HG02943 (cell line): ENCODE measurements around the gene MAPK10.
"Not testable (repeated sequence)": the region's sequence is repeated elsewhere in the genome, so short reads cannot be mapped to it uniquely, and the experiment has no call there.

Source experiments
- ATAC-seq: cut with Tn5 transposase; IDR thresholded peaks from one replicate; pipeline ENCODE4 v1.9.1; 2021; ENCODE audit warnings: mild to moderate bottlenecking, low read depth, moderate library complexity; ENCODE audit not compliant: unreplicated experiment

Gene MAPK10

GRCh38 chr4:86004030-86004429 is 355.8 kb downstream of the MAPK10 start:
- no peak for ATAC-seq

GRCh38 chr4:86001591-86001990 is 358.3 kb downstream of the MAPK10 start:
- no peak for ATAC-seq

GRCh38 chr4:85995361-85995760 is 364.5 kb downstream of the MAPK10 start:
- ATAC-seq, result no peak

DNA sequence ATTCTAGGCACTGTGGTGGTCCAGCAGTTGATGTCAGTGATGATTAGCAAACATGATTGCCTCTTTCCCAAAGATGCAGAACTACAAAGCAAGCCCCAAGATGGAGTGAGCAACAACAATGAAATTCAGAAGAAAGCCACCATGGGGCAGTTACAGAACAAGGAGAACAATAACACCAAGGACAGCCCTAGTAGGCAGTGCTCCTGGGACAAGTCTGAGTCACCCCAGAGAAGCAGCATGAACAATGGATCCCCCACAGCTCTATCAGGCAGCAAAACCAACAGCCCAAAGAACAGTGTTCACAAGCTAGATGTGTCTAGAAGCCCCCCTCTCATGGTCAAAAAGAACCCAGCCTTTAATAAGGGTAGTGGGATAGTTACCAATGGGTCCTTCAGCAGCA is 365.3 kb downstream of the MAPK10 start:
- no peak for ATAC-seq

DNA sequence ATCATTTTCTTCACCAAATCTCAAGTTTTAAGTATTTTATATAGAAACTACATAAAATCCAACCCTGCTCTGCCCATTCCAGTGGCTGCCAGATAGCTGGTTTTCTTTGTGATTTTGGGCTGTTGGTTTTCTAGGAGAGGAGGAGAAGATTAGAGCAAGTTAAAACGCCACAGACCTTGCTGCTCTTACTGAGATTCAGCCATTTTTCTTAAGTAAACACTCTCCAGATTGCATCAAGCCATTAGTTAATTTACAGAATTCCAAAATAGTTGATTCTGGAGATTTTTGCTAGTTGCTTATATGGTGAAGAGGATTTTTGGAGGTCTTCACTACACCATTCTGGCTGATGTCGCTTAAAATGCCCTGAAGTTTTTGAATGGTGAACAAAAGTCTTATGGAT is 366.2 kb downstream of the MAPK10 start:
- ATAC-seq, result no peak

GRCh38 chr4:85986266-85986665 is 373.6 kb downstream of the MAPK10 start:
- no peak for ATAC-seq

- peak; percentile 99 for ATAC-seq
Observed at GRCh38 chr4:85979276-85979675, 380.6 kb downstream of the MAPK10 start.

DNA sequence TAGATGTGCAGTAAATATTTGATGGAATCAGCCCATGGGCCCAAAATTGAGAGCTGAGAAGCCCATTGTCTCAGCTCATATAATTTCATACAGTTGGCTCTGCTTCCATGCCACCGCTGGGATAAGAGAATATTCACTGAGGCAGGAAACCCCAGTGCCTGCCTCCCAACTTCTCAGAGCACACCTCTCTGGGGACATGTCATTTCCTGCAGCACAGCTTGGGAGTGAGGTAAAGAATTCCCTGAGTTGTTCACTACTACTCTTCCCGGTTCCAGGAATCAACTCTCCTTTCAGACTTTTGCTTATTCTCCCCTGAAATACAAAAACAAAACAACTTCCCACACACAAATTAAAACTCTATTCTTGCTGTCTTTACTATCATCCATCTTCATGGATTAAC is 389.3 kb downstream of the MAPK10 start:
- no peak for ATAC-seq

GRCh38 chr4:85968945-85969819 is 390.7 kb downstream of the MAPK10 start:
- ATAC-seq, result peak; percentile 65

DNA sequence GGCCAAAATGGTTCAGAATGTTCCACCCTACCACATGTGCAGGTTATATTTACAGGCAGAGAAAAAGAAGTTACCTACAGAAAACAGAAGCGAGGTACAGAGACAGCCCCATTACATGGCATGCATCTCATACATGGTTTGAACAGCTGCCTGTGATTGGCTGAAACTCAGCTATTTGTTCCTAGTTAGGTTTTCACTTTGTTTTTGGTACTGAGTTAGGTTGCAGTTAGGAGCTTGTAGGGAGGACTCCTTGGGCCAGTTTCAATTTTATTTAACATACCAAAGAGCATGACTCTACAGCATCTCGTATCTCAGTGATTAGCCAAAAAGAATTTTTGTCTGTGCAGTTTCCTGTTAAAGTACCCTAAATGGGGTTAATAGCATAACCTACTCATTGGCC is 392.0 kb downstream of the MAPK10 start:
- ATAC-seq, result no peak

DNA sequence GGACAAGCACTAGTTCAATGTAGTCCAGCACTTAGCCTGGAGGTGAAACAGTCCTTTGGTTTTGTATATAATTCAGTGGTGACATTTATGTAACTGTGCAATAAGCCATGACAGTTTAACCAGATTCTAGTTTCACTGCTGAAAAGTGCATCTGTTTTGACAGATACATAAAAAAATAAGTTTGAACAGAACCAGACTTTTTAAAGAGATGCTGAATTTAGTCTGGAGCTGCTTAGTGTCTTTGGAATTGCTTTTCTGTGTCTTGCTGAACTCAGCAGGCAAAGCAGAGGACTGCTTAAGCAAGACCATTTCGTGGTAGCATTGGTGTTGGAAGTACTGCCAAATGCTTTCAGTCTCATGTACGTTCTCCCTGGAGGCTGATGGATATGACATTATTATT is 393.5 kb downstream of the MAPK10 start:
- no peak for ATAC-seq

- no peak for ATAC-seq
Observed at GRCh38 chr4:85965529-85965928, 394.3 kb downstream of the MAPK10 start.

DNA sequence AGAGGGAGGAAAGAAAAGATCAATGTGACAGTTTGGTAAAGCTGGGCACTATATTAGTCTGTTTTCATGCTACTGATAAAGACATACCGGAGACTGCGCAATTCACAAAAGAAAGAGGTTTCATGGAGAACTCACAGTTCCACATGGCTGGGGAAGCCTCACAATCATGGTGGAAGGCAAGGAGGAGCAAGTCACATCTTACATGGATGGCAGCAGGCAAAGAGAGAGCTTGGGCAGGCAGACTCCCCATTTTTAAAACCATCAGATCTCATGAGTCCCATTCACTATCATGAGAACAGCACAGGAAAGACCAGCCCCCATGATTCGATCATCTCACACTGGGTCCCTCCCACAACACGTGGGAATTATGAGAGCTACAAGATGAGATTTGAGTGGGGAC is 394.8 kb downstream of the MAPK10 start:
- not testable (repeated sequence) for ATAC-seq

DNA sequence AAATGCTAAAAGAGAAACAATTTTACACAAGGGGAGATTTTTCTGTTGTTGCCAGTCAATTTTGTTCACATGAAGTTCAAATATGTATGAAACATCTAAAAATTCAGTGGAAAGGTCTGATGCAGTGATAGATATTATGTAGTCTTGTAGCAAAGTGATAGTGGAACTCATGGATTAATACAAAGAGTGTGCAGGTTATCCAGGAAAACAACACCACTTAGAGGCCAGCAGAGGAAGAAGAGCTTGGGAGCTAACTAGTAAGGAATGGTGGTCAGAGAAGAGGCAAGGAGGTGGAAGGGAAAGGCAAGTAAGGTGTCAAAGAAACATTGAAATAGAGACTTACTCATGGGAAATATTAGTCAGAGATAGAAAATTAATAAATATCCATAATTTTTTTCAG is 395.6 kb downstream of the MAPK10 start:
- ATAC-seq, result no peak

DNA sequence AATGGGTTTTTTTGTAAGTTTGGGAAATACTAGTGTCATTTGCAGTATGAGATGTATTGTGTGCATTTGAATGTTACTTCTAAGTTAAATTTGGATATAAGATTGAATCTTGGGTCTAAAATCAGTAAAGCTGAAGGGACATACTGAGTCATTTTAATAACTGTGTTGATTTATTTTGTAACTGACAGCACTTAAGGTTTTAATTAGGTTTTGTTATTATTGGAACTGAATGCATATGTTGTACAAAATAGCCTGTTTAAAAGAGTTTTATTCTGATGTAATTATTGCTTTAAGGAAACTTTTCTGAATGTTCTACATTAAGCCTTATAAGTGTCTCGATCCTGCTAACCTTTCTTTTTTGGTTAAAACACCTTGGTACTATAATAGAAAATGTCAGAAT is 396.6 kb downstream of the MAPK10 start:
- ATAC-seq, result no peak

DNA sequence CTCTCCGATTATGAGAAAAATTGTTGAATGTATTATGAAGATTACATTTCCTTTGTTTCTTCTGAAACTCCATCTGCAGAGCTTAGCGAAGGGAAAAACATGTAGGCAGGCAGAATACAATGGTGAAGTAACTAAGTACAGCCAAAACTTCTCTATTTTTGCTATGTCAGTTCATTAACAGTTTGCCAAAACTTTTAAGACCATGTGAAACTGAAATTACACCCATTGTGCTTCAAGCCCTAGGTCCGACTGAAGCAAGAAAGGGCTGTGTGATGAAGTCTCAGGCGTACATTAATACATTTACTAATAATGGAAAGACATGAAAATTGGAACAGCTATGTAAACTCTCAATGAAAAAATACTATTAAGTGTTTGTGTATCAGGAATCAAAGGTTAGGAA is 398.0 kb downstream of the MAPK10 start:
- ATAC-seq, result no peak

- ATAC-seq, result no peak
Observed at GRCh38 chr4:85956293-85956945, 403.4 kb downstream of the MAPK10 start.

DNA sequence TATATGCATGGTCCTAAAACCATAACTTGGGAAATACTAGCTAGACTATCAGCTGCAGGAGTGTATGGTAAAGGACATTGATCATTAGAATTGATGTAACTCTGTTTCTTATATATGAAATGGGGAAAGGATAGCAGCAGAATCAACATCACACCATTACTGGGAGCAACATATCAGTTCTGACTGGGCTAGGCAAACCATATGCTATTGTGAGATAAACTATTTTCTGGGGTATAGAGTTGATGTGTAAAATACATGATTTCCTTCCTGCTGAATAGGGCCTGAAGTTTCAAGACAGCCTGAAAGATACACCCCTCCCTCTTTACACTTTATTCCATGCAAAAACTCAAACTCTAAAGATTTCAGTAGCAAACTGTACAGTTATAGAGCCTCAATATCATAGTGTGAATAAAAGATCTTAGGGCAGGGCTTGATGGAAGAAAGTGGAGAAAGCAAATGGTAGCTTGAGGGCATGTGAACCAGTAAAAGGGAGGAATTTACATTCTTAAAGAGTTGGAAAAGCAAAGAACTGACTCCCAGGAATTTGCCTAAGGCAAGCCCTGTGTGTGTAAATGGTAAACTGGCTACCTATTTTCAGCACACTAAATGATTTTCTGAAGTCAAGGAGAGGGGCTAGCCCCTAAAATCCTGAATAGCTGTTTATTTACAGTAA is 404.1 kb downstream of the MAPK10 start:
- no peak for ATAC-seq

DNA sequence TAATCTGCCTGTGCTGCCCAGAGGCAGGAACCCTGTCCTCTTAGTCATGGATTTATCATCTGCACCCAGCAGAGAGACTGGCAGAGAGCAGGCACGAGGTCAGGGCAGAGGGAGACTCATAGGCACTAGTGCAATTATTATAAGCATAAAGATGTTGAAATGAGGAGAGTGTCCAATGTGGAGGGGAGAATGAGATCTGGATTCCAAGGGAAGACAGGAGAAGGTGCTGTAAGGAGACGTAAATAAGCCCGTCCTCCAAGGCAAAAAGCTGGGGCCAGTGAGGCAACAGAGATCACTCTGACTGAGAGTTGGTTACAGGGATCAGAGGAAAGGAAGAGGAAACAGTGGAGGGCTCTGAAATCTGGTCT is 406.2 kb downstream of the MAPK10 start:
- no peak for ATAC-seq

- ATAC-seq, result no peak
Observed at GRCh38 chr4:85952972-85953650, 406.7 kb downstream of the MAPK10 start.

GRCh38 chr4:85952528-85952927 is 407.3 kb downstream of the MAPK10 start:
- ATAC-seq, result no peak
